Stomach (tissue), 4 donors: ENCODE results near the gene COQ7.

Experiments used
- CTCF ChIP-seq, 7 experiments: fragments of 450-650 bp in 4 of 7; fragments of 200-600 bp in 3 of 7; sonication (generic) in 3 of 7; IDR thresholded peaks; one replicate each; pipeline ENCODE4 v1.5.1; 2016 to 2019; ENCODE audit warnings: antibody characterized with exemption in 7 of 7, control low read depth in 2 of 7, mild to moderate bottlenecking in 1 of 7
- EP300 ChIP-seq: sonication (generic); formaldehyde crosslinking; IDR thresholded peaks from one replicate; pipeline ENCODE4 v1.6.1; 2017; ENCODE audit warnings: antibody characterized with exemption

GRCh38 chr16:19126300-19126699 lies 58.9 kb downstream of the COQ7 start:
- TF ChIP-seq EP300 (no peak), CTCF (IDR thresholded peaks at IDR 0.05) (no peak)
